ENCODE results near the gene TPST2. TPM values are rescaled to one million over a fixed set of nuclear protein-coding genes. Genes with fewer than 3 reads are reported as not detected.

Gene TPST2
- total and polyA plus RNA-seq, 9 of the 15 experiments (the other 6 are each of a cell fraction or from before 2014, with no cell fraction given), result 14.2 to 123 (median 60.1) TPM

DNA sequence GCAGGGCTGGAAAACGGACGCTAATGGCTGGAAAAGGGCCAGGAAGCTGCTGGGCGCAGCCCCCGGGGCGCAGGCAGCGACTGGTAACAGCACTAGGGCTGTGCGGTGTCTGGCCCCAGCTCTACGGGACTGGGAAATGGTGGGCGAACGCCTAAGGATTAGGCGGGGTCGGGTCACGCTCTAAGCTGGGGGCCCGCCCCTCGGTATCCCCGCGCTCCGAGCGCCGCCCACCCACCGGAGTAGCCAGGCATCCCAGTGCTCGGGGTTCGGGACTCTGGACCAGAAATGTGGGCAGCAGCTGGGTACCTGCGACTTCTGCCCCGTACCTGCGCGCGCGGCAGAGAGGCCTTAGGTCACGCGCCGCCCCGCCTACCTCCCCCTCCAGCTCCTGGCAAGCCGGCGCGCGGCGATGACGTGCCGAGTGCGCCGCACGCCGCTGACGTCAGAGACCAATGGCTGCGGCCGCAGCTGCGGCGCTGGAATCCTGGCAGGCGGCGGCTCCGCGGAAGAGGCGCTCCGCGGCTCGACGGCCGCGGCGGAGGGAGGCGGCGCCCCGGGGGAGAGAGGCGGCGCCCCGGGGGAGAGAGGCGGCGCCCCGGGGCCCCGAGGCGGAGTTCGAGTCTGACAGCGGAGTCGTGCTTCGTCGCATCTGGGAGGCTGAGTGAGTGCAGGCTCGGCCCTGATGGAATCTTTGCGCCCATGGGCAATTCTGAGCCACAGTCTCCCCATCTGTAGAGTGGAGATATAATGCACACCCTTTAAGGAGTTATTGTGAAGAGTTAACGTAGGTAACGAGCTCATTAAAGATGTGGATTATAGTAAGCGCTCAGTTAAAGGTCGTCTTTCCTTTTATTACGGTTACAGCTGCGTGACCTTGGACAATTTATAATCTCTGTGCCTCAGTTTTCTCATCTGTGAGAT, 106.2 kb downstream of the TPST2 start, which contains the start of the genes HPS4 and SRRD (continued):
- TF ChIP-seq RBFOX2 (IDR thresholded peaks at IDR 0.05; ENCODE audit: low read depth, low read length), result peak; percentile 88
- TF ChIP-seq EGR1 (conservative IDR thresholded peaks at IDR 0.05), result peak; percentile 75
- TF ChIP-seq NR2F6 (CRISPR knock-in tag; IDR thresholded peaks at IDR 0.05), result no peak
- TF ChIP-seq GABPB2 (CRISPR knock-in tag; conservative IDR thresholded peaks at IDR 0.05), result no peak
- TF ChIP-seq, protein P1, sequence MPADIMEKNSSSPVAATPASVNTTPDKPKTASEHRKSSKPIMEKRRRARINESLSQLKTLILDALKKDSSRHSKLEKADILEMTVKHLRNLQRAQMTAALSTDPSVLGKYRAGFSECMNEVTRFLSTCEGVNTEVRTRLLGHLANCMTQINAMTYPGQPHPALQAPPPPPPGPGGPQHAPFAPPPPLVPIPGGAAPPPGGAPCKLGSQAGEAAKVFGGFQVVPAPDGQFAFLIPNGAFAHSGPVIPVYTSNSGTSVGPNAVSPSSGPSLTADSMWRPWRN (IDR thresholded peaks at IDR 0.05; ENCODE audit: low read depth), result no peak
- TF ChIP-seq CBX5 (IDR thresholded peaks at IDR 0.05; ENCODE audit: borderline replicate concordance, low read depth), result no peak
- peak; percentile 30; the same call in 1 of the 2 replicates for TF ChIP-seq DPF2 (IDR thresholded peaks at IDR 0.05)
- peak; percentile 67; the same call in 1 of the 2 replicates for TF ChIP-seq ZNF436 (CRISPR knock-in tag; IDR thresholded peaks at IDR 0.05)
- TF ChIP-seq, protein P2, sequence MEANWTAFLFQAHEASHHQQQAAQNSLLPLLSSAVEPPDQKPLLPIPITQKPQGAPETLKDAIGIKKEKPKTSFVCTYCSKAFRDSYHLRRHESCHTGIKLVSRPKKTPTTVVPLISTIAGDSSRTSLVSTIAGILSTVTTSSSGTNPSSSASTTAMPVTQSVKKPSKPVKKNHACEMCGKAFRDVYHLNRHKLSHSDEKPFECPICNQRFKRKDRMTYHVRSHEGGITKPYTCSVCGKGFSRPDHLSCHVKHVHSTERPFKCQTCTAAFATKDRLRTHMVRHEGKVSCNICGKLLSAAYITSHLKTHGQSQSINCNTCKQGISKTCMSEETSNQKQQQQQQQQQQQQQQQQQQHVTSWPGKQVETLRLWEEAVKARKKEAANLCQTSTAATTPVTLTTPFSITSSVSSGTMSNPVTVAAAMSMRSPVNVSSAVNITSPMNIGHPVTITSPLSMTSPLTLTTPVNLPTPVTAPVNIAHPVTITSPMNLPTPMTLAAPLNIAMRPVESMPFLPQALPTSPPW (CRISPR knock-in tag; IDR thresholded peaks at IDR 0.05), result peak; percentile 93
- TF ChIP-seq HSF4 (CRISPR knock-in tag; IDR thresholded peaks at IDR 0.05; ENCODE audit: borderline replicate concordance), result no peak
- no peak for TF ChIP-seq PCBP2 (IDR thresholded peaks at IDR 0.05; ENCODE audit: low read depth, low read length, poor library complexity, severe bottlenecking)
- TF ChIP-seq NFE2L1 (tag; IDR thresholded peaks at IDR 0.05; ENCODE audit: borderline replicate concordance, low read depth), result no peak
- no peak for TF ChIP-seq FOXJ3 (CRISPR knock-in tag; IDR thresholded peaks at IDR 0.05)
- no peak for TF ChIP-seq RBM17 (IDR thresholded peaks at IDR 0.05; ENCODE audit: borderline replicate concordance, low read depth, low read length)
- TF ChIP-seq, protein P3, sequence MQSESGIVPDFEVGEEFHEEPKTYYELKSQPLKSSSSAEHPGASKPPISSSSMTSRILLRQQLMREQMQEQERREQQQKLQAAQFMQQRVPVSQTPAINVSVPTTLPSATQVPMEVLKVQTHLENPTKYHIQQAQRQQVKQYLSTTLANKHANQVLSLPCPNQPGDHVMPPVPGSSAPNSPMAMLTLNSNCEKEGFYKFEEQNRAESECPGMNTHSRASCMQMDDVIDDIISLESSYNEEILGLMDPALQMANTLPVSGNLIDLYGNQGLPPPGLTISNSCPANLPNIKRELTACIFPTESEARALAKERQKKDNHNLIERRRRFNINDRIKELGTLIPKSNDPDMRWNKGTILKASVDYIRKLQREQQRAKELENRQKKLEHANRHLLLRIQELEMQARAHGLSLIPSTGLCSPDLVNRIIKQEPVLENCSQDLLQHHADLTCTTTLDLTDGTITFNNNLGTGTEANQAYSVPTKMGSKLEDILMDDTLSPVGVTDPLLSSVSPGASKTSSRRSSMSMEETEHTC (IDR thresholded peaks at IDR 0.05), result peak; percentile 91
- TF ChIP-seq PML (IDR thresholded peaks at IDR 0.05; ENCODE audit: low read length), result no peak; the same call in 1 of the 2 replicates
- TF ChIP-seq, protein P4, sequence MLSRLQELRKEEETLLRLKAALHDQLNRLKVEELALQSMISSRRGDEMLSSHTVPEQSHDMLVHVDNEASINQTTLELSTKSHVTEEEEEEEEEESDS (CRISPR knock-in tag; IDR thresholded peaks at IDR 0.05), result no peak
- peak; percentile 72 for TF ChIP-seq SUPT5H (IDR thresholded peaks at IDR 0.05)
- no peak for TF ChIP-seq PHTF2 (CRISPR knock-in tag; IDR thresholded peaks at IDR 0.05)
- peak; percentile 83 for TF ChIP-seq ZFX (CRISPR knock-in tag; IDR thresholded peaks at IDR 0.05)
- TF ChIP-seq, protein P5, sequence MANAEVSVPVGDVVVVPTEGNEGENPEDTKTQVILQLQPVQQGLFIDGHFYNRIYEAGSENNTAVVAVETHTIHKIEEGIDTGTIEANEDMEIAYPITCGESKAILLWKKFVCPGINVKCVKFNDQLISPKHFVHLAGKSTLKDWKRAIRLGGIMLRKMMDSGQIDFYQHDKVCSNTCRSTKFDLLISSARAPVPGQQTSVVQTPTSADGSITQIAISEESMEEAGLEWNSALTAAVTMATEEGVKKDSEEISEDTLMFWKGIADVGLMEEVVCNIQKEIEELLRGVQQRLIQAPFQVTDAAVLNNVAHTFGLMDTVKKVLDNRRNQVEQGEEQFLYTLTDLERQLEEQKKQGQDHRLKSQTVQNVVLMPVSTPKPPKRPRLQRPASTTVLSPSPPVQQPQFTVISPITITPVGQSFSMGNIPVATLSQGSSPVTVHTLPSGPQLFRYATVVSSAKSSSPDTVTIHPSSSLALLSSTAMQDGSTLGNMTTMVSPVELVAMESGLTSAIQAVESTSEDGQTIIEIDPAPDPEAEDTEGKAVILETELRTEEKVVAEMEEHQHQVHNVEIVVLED (CRISPR knock-in tag; IDR thresholded peaks at IDR 0.05), result peak; percentile 82
- no peak for TF ChIP-seq FOXM1 (IDR thresholded peaks at IDR 0.05; ENCODE audit: low read depth)
- TF ChIP-seq FOXM1 (CRISPR knock-in tag; IDR thresholded peaks at IDR 0.05; ENCODE audit: low read depth), result no peak
- no peak for TF ChIP-seq POU5F1 (IDR thresholded peaks at IDR 0.05; ENCODE audit: borderline replicate concordance, low read depth, low read length, partially characterized antibody)
